Activated effector memory CD4-positive, alpha-beta T cell treated with Interleukin-2 at 50 U/mL for 16 hours (primary cell): Measurements from ENCODE around the gene SAPCD2.

Experiments used
- DNase-seq: peaks from one replicate; pipeline ENCODE4 v3.0.0-alpha.2; 2020

Gene SAPCD2

DNA sequence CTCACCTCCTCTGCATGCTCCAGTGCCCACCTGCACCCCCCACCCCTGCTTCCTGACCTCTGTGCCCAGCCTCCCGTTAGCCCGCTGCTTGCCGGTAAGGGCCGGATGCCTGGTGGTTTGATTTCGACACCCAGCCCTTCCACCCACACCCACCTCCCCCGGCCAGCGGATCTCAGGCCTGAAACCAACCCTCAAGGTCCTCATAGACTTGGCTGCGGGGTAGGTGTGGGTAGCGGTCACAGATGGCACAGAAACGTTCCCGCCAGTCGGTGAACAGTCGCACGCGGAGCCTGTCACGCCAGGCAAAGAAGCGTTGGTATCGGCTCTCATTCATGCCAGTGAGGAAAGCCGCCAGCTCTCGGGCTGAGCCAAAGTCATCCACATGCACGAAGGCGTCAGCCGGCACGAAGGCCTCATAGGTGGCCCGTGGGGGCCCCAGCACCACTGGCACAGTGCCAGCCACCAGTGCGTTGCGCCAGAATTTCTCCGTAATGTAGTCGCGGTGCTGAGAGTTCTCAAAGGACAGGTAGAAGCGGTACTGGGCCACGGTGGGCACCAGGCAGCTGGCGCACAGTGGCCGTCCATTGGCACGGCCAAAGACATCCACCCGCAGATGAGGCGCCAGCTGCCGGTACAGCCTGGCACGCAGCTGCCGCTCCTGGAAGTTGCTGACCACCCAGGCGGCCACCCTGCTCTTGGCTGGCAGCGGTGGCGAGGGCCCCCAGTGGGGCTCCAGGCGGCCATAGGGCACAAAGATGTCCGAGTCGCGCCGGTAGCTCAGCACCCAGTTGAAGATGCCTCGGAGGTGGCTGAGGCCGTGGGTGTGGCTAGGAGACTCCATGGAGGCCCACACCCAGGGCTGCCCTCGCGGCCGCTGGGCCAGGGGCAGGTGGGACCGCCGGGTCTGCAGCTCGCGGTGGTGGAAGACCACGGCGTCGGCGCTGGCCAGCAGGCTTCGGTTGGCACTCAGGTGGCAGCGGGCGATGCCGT, 39.5 kb downstream of the SAPCD2 start:
- DNase-seq: peak; percentile 37

DNA sequence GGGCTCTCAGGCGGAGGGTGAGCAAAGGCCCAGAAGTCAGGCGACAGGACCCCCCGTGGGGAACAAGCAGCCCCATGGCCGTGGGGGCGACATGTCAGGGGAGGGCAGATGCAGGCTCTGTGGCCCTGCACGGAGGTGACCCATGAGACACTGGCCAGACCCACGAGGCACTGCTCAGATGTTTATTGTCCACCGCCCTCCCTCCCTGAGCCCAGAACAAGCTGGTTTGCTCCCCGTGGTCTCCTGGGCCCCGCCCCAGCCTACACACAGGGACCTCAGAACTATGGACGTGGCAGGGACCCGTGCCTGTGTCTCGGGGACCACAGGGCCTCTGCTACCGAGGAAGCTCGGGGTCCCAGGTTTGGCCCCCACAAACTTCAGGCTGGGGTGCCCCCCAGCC, 40.4 kb downstream of the SAPCD2 start:
- DNase-seq: no peak

DNA sequence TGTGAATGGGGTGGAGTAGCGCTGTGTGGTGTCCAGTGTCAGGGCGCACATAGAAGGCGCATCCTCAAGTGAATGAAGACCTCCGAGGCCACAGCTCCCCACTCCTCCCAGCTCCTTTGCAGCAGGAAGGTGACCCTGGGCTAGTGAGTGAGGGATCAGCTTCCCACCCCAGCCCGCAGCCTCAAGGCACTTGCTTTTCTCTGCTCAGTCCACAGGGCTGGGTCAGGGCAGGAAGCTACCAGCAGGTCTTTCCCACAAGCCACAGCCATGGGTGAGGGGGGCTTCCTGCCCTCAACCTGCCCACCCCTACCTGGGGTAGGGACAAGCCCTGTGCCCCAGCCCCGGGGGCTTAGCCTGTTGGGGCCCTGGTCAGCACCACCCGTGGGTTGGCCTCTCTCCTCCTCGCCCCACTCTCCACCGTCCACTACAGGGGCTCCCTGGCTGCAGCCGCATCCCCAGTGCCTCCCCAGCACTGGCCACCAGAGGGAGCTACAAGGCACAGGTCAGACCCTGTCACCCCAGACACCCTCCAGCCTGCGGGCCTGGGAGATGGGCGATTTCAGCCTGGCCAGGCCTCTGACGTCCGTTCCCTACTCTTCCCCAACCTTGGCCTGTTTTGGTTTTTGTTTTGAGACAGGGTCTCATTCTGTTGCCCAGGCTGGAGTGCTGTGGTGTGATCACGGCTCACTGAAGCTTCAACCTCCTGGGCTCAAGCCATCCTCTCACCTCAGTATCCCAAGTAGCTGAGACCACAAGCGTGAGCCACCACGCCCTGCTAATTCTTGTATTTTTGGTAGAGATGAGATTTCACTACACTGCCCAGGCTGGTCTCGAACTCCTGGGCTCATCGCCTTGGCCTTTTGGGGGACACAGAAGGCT, 41.1 kb downstream of the SAPCD2 start:
- peak; percentile 61 for DNase-seq

DNA sequence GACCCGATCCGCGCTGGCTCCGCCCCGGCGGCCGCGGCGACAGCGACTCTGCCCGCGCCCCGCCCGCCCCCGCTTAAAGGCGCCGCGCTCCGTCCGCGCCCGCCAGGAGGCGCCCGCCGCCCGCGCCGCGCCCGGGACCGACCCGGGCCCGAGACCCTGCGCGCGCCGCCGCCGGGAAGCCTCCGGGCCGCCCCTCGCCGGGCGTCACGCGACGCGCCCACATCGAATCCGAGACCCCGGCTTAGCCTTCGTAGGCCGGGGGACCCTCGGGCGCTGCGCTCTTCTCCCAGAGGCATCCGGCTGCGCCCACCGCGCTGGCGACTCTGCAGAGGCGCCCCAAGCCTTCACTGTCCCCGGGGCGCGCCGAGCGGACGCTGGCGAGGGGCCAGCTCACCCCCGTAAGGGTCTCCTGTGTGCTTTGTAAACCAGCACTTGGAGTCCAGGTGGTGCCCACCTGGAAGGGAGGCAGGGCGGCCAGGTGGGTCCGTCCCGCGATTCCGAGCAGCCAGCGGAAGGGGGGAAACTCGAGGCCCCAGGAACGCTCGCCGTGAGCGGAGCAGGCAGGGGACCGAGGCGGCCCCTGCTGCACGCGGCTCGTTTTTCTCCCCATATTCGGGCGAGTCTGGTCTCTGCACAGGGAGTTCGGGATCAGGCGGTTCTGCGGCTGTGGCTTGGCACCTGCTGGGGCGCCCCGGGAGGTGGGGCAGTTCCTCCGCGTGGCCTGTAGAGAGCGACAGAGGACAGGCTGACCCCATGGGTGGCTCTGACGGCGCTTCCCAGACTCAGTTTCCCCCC, 41.9 kb downstream of the SAPCD2 start:
- peak; percentile 60 for DNase-seq

DNA sequence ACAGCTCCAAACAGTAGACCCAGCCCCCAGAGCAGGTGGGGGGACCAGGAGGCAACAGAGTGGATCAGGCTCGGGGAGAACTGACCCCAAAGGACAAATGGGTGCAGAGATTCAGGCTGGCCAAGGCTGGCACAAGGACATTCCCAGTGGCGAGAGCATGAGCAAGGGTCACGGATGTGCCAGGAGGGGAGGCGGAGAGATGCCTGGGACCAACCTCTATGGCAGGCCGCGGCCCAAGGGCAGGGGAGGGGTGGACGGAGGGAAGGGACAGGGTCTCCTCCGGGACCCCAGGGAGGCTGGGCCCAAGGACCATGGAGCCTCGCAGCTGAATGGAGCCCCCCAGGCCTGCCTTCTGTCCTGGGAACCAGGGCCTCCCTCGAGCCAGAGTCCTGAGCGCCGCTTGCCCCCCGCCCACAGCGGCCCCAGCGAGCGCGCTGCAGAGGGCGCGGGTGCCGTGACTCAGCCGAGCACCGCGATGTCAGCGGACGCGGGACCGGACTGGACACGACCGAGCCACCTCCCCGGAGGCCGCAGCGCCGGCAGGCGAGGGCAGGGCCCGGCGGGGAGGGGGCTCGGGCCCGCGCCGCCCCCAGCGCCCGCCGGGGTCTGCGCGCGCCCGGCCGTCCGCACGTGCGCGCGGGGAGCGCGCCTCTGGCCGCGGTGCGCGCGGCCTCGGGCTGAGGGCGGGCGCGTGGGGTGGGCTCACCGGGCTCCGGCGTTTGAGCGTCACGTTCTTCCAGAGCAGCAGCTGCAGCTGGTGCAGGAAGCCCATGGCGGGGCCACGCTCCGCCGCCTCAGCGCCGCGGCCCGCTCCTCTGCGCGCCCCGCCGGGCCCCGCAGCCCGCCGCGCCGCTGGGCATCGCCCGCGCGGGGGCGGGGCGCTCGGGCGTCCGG, 42.7 kb downstream of the SAPCD2 start, which contains the start of gene ABCA2:
TSS of gene ABCA2 (minus strand) at position 869 of the 894 bp plus-strand sequence. CDS start at position 772, 97 bp downstream.
- DNase-seq: no peak

DNA sequence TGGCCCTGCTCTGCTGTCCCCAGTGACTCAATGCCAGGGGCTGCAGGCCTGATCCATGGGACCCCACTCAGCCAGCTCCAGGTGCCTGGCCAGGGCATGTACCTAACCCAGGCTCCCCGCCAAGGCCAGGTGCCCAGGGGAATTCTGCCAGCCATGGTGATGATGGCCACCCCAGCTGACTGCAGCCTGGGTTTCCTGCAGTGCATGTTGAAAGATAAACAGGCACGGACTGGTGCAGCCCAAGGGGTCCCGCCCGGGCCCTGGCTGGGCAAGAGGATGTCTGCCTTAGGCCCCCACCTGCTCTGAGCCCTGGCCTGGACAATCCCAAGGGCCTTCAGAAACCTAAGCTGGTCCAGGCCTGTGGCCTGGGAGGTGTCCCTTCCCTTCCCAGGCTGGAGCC, 43.5 kb downstream of the SAPCD2 start:
- no peak for DNase-seq

DNA sequence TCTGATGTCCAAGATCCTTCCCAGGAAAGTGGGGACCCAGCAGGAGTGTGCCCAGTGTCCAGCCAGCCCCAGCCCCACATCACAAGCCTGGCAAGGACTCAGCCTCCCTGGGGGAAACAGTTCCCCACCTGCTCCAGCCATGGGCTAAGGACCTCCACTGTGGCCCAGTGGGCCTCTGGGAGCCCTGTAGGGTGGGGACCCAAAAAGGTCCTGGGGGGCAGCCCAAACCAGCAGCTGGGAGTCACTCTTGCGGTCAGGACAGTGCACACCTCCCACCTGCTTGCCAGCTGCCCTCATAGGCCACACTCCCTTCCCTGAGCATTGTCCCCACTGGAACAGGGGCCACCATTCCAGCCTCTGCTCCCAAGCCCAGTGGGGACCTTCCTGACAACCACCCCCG, 44.0 kb downstream of the SAPCD2 start:
- no peak for DNase-seq

DNA sequence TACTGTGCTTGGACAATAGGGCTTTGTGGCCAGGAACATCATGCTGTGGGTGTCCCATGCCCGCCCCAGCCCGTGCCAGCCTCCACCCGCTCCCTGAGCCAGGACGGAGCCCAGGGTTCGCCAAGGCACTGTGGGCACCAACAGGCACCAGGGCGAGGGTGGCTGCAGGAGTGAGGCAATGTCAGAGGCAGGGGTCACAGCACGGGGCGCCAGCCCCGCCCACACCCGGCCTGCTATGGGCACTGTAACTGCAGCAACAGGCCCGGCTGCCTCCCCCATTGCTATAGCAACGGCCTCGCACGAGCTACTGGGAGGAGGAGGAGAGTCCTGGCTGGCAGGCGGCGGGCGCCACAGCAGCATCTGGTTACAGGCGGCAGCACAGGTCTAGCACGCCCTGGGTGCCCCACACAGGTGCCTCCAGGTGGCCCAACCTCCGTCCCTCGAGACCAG, 44.8 kb downstream of the SAPCD2 start:
- no peak for DNase-seq

DNA sequence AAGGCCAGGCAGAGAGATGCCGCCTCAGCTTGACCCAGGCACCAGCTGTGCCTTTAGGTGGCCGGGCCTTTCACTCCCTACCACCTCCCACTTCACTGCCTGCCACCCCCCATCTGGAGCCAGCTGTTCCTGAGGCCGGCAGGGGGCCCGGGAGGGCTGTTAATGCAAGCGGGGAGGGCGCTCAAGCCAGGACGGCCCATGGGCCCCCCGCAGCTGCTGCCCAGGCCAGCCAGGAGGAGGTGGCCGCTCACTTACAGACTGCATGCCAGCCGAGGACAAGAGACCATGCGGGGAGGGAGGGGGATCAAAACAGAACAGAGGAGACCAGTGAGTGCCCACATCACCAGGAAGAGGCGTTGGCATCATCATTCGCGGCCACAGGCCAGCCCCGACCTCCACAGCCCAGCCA, 46.8 kb downstream of the SAPCD2 start:
- DNase-seq: no peak

DNA sequence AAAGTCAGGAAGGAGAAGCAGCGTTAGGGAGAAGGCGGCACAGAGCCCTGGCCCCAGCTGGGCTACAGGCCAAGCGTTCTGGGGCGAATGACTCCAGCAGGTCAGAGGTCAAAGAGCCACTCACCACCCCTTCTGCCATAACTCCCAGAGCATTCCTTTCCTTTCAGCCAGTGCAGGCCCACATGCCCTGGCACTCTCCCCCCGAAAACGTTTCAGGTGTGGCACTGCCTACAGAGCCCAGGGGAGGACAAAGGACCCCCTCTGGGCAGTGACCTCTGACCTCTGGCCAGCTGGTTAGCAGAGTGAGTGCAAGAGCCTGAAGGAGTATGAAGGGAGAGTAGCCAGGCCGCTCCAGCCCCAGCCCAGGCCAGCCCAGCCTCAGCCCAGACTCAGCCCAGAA, 47.2 kb downstream of the SAPCD2 start:
- no peak for DNase-seq

DNA sequence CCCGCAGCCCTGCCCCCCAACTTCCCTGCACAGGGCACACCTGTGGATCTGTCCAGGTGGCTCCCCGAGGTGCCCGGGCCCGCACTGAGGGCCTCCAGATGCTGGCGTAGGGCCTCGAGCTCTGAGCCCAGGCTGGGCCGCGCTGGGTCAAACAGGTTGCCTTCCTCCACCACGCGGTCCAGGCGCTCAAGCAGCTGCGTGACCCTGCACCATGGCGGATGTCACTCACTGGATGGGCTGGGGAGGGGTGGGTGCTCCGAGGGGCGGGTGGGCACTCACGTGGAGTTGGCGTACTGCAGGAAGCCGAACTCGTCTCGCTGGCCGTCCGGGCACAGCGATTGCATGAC, 47.7 kb downstream of the SAPCD2 start:
- DNase-seq: no peak

DNA sequence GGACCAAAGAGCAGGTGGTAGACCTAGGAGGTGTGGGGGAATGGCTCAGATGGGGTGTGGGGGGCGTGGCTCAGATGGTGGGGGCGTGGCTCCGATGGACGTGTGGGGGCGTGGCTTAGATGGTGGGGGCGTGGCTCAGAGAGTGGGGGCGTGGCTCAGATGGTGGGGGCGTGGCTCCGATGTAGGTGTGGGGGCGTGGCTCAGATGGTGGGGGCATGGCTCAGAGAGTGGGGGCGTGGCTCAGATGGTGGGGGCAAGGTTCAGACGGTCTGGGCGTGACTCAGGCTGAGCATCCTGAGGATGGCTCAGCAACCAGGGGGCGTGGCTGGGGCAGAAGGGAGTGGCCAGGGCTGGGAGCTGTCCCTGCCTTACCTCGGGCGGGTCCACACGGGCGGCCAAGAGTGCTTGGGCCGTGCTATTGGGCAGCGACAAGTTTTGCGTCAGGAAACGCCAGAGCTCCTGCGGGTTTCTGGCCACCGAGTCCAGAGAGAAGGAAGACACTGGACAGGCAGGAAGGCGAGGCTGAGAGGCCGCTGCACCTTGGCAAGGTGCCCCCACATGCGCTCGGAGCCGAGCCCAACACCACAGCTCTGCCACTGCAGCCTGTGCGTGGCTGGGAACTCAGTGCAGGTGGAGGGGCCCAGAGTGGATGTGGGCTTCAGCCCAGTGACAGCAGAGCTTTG, 48.2 kb downstream of the SAPCD2 start:
- DNase-seq: peak; percentile 56

DNA sequence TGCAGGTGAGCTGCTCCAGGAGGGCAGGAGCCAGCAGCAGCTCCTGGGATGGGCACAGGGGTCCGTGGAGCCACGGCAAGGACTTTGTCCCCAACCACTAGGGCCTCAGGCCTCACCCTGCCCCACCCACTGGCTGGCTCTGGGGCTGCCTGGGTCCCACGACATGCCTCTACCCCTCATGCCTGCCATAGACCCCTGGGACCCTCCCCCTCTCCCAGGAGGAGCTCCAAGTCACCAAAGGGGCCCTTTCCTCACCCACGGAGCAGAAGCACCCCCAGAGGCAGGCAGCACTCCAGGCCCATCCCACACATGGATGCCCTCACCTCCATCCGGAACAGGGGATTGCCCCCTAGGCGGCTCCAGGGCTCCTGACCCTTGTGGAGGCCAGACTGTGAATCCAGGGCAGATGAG, 48.8 kb downstream of the SAPCD2 start:
- DNase-seq: no peak

DNA sequence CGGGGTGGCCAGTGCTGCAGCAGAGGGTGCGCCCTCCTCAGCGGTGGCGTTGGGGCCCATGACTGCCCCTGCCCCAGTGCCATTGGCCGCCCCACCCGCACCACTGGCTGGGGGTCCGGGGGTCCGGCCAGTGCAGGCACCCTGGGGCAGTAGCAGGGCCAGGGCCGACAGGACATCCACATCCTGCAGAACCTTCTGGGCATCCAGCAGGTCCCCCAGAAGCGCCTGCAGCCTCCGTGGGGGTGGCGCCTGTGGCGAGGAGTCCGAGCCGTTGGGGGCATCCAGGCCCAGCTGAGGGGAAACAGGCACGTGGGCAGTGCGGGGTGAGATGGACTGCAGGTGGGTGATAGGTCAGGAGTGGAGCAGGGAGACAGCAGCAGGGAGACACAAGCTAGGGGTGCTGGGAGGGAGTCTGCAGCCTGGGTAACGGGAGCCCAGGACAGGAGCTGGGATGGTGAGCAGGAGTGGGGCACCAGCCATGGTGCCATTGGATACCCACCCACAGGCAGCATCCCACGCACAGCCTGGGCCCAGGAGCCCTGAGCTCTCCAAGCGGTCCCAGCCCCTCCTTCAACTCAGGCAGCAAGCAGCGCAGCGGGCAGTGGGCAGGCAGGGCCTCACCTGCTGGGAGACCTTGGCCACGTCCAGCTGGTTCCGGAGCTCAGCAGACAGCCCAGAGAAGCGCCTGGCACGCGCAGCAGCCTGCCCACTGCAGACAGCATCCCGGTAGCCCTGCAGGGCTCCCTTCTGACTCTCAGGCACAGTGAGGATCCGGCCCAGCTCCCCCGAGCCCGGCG, 49.4 kb downstream of the SAPCD2 start:
- no peak for DNase-seq

DNA sequence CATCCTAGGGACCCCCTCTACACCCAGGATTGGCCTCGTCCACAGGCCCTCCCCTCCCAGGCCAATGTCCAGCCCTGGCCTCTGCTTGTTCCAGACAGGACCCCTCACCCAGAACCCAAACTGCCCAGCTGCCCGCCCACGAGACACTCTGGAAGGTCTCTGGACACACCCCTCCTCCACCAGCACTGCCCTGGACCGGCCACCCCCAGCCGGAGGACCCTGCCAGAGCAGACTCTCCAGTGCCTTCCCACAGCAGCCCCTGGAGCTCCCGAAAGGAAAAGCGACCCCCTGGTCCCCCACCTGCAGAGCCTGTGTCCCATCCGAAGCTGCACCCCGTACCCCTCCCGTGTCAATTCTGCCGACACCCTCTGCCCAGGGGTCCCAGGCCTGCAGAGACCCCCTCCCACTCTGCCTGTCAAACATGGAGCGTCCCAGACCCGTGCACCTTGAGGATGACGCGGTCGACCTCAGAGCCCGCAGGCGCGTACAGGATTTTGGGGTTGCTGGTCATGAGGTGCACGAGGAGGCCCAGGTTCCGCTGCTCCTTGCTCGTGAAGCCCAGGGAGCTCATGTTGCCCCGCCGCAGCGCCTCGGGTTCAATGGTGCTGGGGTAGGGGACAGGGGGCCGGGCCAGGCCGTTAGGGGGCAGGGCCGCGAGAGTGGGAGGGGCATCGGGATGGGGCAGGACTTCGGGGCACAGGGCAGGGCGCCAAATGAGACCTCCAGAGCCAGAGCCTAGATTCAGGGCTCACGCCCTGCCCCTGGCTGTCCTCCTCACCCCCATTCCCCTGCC, 50.3 kb downstream of the SAPCD2 start:
- DNase-seq: no peak

DNA sequence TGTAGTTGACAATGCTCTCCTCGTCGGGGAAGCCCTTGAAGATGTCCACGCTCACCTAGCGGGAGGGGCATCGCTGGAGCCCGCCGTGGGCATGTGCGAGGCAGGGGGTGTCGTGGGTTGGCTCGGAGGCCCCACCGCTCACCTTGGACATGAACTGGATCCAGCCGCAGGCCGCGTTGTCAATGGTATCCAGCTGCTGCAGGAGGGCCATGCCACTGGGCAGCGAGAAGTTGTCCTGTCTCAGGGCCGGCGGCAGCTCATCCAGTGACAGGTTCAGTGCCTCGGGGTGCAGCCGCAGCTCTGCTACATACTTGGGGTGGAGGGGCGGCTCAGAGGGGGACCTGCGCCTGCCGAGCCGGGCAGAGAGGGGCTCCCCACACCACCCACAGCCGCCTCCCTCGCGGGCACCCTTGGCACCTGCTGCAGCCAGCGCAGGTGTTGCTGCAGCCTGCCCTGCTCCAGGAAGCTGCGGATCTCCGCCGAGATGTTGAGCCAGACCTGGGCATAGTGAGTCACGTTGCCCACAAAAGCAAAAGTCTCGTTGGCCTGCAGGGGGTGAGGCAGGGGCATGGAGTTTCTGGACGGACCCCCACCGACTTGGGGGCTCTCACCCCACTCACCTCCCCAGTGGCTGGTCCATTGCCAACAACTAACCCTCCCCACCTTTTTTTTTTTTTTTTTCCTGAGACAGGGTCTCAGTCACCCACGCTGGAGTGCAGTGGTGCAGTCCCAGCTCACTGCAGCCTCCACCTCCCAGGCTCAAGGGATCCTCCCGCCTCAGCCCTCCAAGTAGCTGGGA, 51.4 kb downstream of the SAPCD2 start:
- DNase-seq: no peak

DNA sequence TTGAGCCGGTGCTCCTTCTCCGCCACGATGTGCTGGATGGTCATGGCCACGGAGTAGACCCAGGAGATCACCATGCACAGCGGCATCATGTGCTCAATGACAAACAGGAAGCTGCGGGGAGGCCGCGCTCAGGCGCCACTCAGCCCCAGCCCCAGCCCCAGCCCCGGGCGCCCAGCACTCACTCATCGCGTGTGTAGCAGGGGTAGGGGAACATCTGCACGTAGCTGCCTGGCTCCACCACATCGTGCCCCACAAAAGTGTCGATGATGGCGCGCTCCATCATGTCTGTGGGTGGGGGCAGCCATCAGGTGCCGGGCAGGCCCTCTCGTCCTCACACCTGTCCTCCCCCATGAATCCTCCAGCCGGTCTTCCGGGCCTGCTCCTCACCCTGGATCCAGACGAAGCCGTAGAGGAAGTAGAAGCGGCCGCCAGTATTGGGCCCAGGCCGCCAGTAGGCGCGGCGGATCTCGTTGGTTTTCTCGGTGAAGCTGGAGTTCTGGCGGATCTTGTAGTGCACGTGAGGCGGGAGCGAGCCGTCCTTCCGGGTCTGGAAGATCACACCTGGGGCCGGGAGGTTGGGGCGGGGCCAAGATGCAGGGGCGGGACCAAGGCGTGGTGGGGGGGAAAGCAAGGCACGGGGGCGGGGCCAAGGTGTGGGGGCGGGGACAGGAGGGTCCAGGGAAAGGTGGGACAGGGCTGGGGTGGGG, 52.4 kb downstream of the SAPCD2 start:
- no peak for DNase-seq

DNA sequence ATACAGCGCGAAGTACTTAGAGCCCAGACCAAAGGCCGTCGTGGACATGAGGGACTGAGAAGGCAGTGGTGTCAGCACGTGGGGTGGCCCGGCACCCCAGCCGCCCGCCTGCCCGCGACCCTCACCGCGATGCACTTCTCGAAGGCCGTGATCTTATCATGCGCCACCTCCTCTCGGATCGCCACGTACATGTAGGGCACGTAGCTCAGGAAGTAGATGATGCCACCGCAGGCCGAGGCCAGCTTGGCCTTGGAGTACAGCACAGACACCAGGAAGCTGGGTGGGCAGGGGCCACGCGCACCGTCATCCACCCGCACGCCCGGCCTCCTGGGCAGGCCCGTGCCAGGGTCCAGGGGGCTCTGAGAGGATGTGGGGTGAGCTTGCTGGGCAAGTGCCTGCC, 53.3 kb downstream of the SAPCD2 start:
- DNase-seq: no peak
